Glutamatergic neuron (in vitro differentiated cells): ENCODE measurements around the gene DTYMK. TPM values are rescaled to one million over a fixed set of nuclear protein-coding genes. Genes with fewer than 3 reads are reported as not detected.

Source experiments
- DNase-seq: peaks from one replicate; pipeline ENCODE4 v3.0.0; 2022
- H3K27ac Mint-ChIP-seq: one replicate; pipeline ENCODE4 v1.8.0; 2020; ENCODE audit warnings: mild to moderate bottlenecking, mixed read lengths, inconsistent platforms; ENCODE audit not compliant: unreplicated experiment
- H3K27me3 Mint-ChIP-seq: one replicate; pipeline ENCODE4 v1.8.0; 2020; ENCODE audit warnings: mild to moderate bottlenecking, moderate library complexity, mixed read lengths, inconsistent platforms; ENCODE audit not compliant: unreplicated experiment
- H3K36me3 Mint-ChIP-seq: one replicate; pipeline ENCODE4 v1.8.0; 2020; ENCODE audit warnings: mild to moderate bottlenecking, mixed read lengths, inconsistent platforms; ENCODE audit not compliant: unreplicated experiment
- H3K4me1 Mint-ChIP-seq: one replicate; pipeline ENCODE4 v1.8.0; 2020; ENCODE audit warnings: mild to moderate bottlenecking, low read depth, mixed read lengths, inconsistent platforms; ENCODE audit not compliant: unreplicated experiment
- H3K4me3 Mint-ChIP-seq: one replicate; pipeline ENCODE4 v1.8.0; 2020; ENCODE audit warnings: mild to moderate bottlenecking, mixed read lengths, inconsistent platforms; ENCODE audit not compliant: unreplicated experiment
- H3K9me3 Mint-ChIP-seq: one replicate; pipeline ENCODE4 v1.8.0; 2020; ENCODE audit warnings: mild to moderate bottlenecking, moderate library complexity, mixed read lengths, inconsistent platforms; ENCODE audit not compliant: unreplicated experiment
- CTCF ChIP-seq: fragments of 200-600 bp; sonication (generic); IDR thresholded peaks from one replicate; pipeline ENCODE4 v1.5.0; 2021; ENCODE audit not compliant: partially characterized antibody, unreplicated experiment
- total RNA-seq: library from RNA; stranded (reverse); fragmentation: NEBNext Ultra II Directional; extraction: Animal tissue kit (Norgen Biotek cat#: 25700); gene quantifications from one replicate; pipeline ENCODE4 v1.2.1, GENCODE V29; 2021; ENCODE audit not compliant: unreplicated experiment

The DTYMK gene
- total RNA-seq, 1 donor from 2014 or later = 32.8 TPM

- Mint-ChIP-seq H3K27me3 (peaks cover 2% of the 10 kb centered on the region), H3K27ac (no peak overlapping the region), H3K4me1 (peaks cover 4% of the 10 kb centered on the region), H3K4me3 (no peak overlapping the region), H3K36me3 (no peaks in the 10 kb centered on the region), H3K9me3 (peaks cover 7% of the 10 kb centered on the region)
- no peak for DNase-seq
- TF ChIP-seq CTCF = no peak
Observed at GRCh38 chr2:241660593-241661213, 25.9 kb downstream of the DTYMK start.

- Mint-ChIP-seq H3K9me3 (peaks cover 7% of the 10 kb centered on the region), H3K27ac (peak overlapping the region; percentile 3), H3K4me1 (peaks cover 4% of the 10 kb centered on the region), H3K27me3 (no peaks in the 10 kb centered on the region), H3K4me3 (peak overlapping the region; percentile 34), H3K36me3 (no peaks in the 10 kb centered on the region)
- peak; percentile 73 for DNase-seq
- peak; percentile 38 for TF ChIP-seq CTCF
Observed at GRCh38 chr2:241659150-241659739, 27.4 kb downstream of the DTYMK start.

- peaks cover 4% of the 10 kb centered on the region for H3K4me1 Mint-ChIP-seq
- no peak for DNase-seq
- H3K27ac Mint-ChIP-seq = no peak overlapping the region
- no peak overlapping the region for H3K4me3 Mint-ChIP-seq
- H3K9me3 Mint-ChIP-seq = peaks cover 7% of the 10 kb centered on the region
- no peak for TF ChIP-seq CTCF
- no peaks in the 10 kb centered on the region for H3K27me3 Mint-ChIP-seq
- no peaks in the 10 kb centered on the region for H3K36me3 Mint-ChIP-seq
Observed at GRCh38 chr2:241658296-241658695, 28.3 kb downstream of the DTYMK start.

- Mint-ChIP-seq H3K36me3 (no peaks in the 10 kb centered on the region), H3K27me3 (no peaks in the 10 kb centered on the region), H3K4me1 (peaks cover 4% of the 10 kb centered on the region), H3K4me3 (no peak overlapping the region), H3K27ac (peak overlapping the region; percentile 64), H3K9me3 (peaks cover 7% of the 10 kb centered on the region)
- TF ChIP-seq CTCF = no peak
- DNase-seq = no peak
Observed at GRCh38 chr2:241657786-241658254, 28.8 kb downstream of the DTYMK start.

GRCh38 chr2:241656190-241656741 lies 30.3 kb downstream of the DTYMK start:
- Mint-ChIP-seq H3K36me3 (no peaks in the 10 kb centered on the region), H3K27ac (no peak overlapping the region), H3K9me3 (peaks cover 7% of the 10 kb centered on the region), H3K4me3 (no peak overlapping the region), H3K27me3 (no peaks in the 10 kb centered on the region), H3K4me1 (peaks cover 4% of the 10 kb centered on the region)
- no peak for TF ChIP-seq CTCF
- DNase-seq = no peak
